SIG-M5 treated with dmso at 0.1 percent for 504 hours (cell line): ENCODE measurements around the gene TTLL8.

ENCODE experiments used
- DNase-seq: peaks from one replicate; lab custom pipeline; 2025; ENCODE audit not compliant: unreplicated experiment; lab: John Stamatoyannopoulos, UW

TTLL8 gene

GRCh38 chr22:50022171-50022819, 35.8 kb downstream of the TTLL8 start:
- DNase-seq, result no peak

DNA sequence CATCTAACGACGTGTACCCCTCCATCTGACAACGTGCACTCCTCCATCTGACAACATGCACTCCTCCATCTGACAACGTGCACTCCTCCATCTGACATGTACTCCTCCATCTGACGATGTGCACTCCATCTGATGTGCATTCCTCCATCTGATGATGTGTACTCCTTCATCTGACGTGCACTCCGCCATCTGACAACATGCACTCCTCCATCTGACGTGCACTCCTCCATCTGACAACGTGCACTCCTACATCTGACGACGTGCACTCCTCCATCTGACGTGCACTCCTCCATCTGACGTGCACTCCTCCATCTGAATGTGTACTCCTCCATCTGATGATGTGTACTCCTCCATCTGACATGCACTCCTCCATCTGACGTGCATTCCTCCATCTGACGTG, 37.5 kb downstream of the TTLL8 start:
- no peak for DNase-seq

DNA sequence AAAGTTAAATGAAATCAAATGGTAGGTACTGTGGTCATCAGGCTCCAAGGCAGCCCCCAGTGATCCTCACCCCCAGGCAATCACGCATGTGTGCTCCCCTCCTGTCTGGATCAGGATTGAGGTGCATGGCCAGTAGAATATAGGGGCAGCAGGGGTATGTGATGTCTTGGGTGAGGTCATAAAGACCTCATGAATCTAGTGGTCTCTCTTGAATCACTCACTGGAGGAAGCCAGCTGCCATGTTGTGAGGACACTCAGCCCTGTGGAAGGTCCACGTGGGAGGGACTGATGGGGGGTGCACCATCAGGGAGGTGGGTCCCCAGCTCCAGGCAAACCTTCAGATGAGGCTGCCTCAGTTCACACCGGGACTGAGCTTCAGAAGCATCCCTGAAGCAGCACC, 38.8 kb downstream of the TTLL8 start:
- DNase-seq, result no peak

DNA sequence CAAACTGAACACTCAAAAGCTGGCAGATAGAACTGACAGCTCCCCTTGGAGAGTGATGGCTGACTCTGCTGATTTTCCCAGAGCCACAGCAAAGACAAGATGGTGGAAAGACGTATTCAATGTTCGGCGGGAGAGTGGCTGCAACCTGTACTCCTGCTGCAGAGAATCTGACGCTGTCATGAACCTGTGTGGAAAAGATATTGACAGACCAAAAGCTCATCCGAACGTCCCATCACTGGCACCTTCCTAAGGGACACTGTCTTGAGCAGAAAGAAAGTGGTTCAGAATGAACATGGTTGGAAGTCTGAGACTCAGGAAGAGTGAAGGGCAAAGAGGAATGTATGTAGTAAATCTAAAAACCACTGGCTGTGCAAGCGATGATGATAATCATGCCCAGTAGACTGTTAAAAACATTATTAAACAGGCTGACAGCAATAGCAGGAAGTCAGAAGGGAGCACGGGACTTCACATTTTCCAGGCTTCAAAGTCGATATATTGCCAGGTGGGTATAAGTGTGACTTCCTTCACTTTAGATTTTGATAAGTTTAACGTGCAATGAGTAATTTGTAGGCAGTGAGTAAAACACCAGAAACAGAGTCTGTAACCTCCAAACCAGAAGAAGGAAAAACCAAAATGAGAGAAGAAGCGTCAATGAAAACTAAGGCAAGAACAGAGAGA, 39.4 kb downstream of the TTLL8 start:
- no peak for DNase-seq

DNA sequence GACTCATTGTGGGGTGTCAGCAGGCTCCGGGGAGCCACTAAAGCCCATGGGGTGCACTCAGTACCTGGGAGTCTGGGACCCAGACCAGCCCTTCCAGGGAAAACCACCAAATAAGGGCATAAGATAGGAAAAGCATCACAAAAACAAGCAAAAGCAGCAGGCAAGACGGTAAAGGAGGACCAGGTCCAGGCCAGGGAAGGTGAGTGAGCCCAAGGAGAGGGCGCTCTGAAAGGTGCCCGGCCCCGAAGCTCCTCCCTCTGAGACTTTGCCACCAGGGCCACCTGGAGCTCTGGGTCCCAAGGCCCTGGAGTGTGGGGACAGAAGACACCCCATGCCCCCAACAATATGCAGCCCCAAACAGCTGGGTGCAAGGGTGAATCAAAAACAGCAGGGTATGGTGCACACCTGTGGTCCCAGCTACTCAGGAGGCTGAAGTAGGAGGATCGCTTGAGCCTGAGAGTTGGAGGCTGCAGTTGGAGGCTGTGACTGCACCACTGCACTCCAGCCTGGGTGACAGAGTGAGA, 40.3 kb downstream of the TTLL8 start:
- DNase-seq, result no peak

DNA sequence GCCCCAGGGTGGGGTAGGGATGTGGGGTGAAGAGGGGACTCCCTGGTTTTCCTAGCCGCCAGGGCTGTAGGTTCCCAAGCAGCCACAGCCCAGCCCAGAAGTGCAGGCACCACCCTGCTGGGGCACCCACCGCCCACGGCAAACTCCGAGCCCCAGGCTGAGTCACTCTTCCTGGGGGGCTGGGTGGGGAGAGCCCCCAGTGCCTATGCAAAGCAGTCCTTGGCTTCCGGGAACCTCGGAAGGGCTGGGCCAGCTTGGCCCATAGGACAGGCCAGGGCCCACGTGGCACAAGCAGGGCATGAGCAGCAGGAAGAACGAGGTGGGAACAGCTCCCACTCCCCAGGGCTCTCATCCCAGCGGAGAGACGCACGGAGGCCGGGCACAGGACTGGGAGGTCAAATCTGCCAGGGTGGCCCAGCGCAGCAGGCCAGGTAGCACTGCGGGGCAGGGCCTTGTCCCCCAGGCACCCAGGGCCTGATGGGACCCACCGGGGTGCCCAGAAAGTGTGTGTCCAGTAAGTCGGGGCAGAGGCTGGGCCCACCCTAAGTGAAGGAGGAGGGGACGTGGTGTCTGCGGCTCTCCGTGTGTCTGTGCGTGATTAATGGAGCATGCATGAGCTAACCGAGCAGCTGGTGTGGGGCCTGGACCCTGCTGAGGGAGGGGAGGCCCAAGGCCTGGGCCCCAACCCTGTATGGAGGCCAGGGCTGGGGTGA, 41.0 kb downstream of the TTLL8 start:
- DNase-seq, result no peak

- no peak for DNase-seq
Measured at GRCh38 chr22:50016308-50016987, 41.6 kb downstream of the TTLL8 start.

GRCh38 chr22:50015451-50016307, 42.4 kb downstream of the TTLL8 start:
- DNase-seq, result no peak

GRCh38 chr22:50014655-50015401, 43.3 kb downstream of the TTLL8 start:
- DNase-seq, result no peak

DNA sequence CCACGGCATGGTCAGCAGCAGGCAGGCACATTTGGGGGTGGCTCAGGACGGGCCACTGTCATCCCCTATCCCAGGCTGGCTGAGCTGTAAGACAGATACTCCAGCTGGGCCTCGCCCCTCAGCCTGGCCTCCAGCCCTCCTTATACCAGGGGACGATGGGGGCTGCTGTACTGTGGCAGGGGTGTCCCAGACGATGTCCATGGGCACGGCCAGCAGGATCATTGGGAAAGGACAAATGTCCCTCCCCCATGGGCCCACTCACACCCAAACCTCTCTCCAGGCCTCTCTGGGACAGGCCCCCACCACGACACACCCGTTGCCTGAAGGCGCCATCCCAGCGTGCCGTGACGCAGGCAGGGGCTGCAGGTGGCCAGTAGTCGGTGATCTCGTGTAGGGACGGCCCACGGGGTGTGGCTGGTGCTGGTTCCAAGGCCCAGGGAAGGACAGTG, 44.0 kb downstream of the TTLL8 start:
- DNase-seq, result no peak

DNA sequence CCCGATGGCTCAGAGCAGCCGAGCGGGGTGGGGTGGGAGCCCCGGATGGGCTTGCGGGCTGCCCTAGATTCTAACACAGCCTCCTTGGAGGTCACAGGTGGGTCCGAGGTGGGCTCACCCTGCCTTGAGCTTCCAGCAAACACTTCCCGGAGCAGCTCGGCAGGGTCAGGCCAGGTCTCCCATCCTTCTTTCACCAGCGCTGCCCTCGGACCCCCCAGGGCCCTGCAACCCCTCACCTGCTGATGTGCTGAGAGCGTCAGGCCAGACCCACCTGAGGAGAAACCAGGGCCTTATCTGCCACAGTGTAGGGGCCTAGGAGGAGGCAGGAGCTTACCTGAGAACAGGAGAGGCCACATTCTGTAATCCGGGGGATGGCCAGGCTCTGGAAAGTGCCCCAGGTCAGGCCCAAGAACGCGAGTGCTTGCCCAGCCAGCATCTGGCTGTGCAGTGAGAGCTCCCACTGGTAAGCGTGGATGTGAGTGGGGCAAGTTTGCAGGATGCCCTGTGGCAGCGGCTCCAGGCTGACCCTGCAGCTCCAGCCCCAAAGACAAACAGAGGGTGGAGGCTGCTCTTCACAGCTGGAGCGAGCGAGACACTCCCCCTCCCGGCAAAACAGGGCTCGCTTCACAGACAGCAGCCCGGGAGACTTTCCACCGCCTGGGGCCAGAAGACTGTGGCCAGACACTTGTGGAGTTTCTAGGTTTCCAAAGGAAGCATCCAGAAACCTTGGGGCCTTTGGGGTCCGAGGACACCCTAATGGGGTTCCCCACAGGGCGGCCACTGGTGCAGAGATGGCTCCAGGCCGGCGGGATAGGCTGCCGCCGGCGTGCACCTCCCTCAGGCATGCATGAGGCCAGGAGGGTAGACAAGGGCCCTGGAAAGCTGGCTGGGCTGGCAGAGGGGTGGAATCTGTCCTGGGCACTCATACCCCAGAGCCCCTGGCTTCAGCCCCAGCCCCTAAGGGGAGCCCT, 45.6 kb downstream of the TTLL8 start, which contains the start of gene IL17REL:
Gene IL17REL, minus strand, starts transcription at position 555 of the 971 bp plus-strand sequence. Its CDS starts 119 bp downstream, at position 436.
- DNase-seq, result no peak

GRCh38 chr22:50011447-50012210, 46.5 kb downstream of the TTLL8 start:
- no peak for DNase-seq

- DNase-seq, result no peak
Measured at GRCh38 chr22:50010676-50011446, 47.2 kb downstream of the TTLL8 start.

- DNase-seq, result no peak
Measured at GRCh38 chr22:50009765-50010675, 48.1 kb downstream of the TTLL8 start.

DNA sequence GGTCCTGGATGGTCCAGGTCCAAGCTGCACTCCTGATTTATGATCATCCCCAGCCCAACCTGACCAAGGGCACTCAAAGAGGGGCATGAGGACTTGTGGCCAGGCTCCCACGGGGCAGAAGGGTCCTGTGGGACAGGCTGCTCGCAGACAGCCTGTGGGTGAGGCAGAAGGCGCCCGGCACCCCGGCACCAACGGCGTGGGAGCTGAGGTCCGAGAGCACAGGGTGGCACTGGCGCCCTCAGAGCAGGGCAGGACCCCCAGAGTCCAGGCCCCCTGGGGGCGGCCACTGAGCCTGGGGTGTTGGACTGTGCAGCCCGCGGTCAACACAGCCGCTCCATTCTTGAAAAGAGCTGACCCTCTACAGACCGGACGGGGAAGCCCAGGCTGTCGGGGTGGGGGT, 48.8 kb downstream of the TTLL8 start:
- DNase-seq, result no peak
